Uterus (tissue), 2 donors: ENCODE results near the gene B4GALT7.

Source experiments
- CTCF ChIP-seq, 4 experiments: fragments of 200-600 bp in 2 of 4; fragments of 450-650 bp in 2 of 4; sonication (generic) in 2 of 4; IDR thresholded peaks; one replicate each; pipeline ENCODE4 v1.5.1; 2016 to 2019; ENCODE audit warnings: antibody characterized with exemption in 4 of 4, mild to moderate bottlenecking in 2 of 4, moderate library complexity in 1 of 4
- POLR2A ChIP-seq, 2 donors: fragments of 450-650 bp; IDR thresholded peaks; one replicate each; pipeline ENCODE4 v1.6.1; 2016; ENCODE audit warnings: antibody characterized with exemption in 2 of 2, mild to moderate bottlenecking in 1 of 2, moderate library complexity in 1 of 2

- no peak for TF ChIP-seq POLR2A (IDR thresholded peaks at IDR 0.05)
- no peak for TF ChIP-seq CTCF (IDR thresholded peaks at IDR 0.05)
Measured at GRCh38 chr5:177578316-177578715, 21.6 kb upstream of the B4GALT7 start.
